MM.1S (cell line): ENCODE measurements around the gene VLDLR.

ENCODE experiments used
- DNase-seq: peaks from one replicate; pipeline ENCODE4 v3.0.0-alpha.2; 2015
- H2AFZ ChIP-seq: fragments of 300-600 bp; sonication (generic); 2 replicates; pipeline ENCODE4 v1.6.0; 2016; ENCODE audit warnings: antibody characterized with exemption, low read length
- H3F3A ChIP-seq: fragments of 300-600 bp; sonication (generic); 2 replicates; pipeline ENCODE4 v1.6.1; 2016; ENCODE audit warnings: mild to moderate bottlenecking, antibody characterized with exemption, low read length, moderate library complexity, mixed read lengths; ENCODE audit not compliant: insufficient read depth
- H3K27ac ChIP-seq: fragments of 300-600 bp; sonication (generic); 2 replicates; pipeline ENCODE4 v1.5.1; 2016; ENCODE audit warnings: mild to moderate bottlenecking, low read length
- H3K27me3 ChIP-seq: fragments of 300-600 bp; sonication (generic); replicated peaks from 2 replicates; pipeline ENCODE4 v1.6.0; 2016; ENCODE audit warnings: low read length; ENCODE audit not compliant: insufficient read depth
- H3K36me3 ChIP-seq: fragments of 300-600 bp; sonication (generic); replicated peaks from 2 replicates; pipeline ENCODE4 v1.6.1; 2016; ENCODE audit warnings: mild to moderate bottlenecking, low read length, mixed read lengths; ENCODE audit not compliant: insufficient read depth
- H3K4me1 ChIP-seq: fragments of 300-600 bp; sonication (generic); 2 replicates; pipeline ENCODE4 v1.6.1; 2016; ENCODE audit warnings: low read length, mixed read lengths
- H3K4me2 ChIP-seq: fragments of 300-600 bp; sonication (generic); 2 replicates; pipeline ENCODE4 v1.6.0; 2016; ENCODE audit warnings: low read depth, low read length
- H3K4me3 ChIP-seq: fragments of 300-600 bp; sonication (generic); 2 replicates; pipeline ENCODE4 v1.5.1; 2016; ENCODE audit warnings: low read length, mixed read lengths
- H3K79me2 ChIP-seq: fragments of 300-600 bp; sonication (generic); 2 replicates; pipeline ENCODE4 v1.6.1; 2016; ENCODE audit warnings: mixed run types, low read length, mixed read lengths
- H3K9ac ChIP-seq: fragments of 300-600 bp; sonication (generic); 2 replicates; pipeline ENCODE4 v1.6.1; 2016; ENCODE audit warnings: low read length, mixed read lengths
- H3K9me2 ChIP-seq: fragments of 300-600 bp; sonication (generic); replicated peaks from 2 replicates; pipeline ENCODE4 v1.6.1; 2016; ENCODE audit warnings: mild to moderate bottlenecking, low read length, mixed read lengths; ENCODE audit not compliant: insufficient read depth
- H3K9me3 ChIP-seq: fragments of 300-600 bp; sonication (generic); replicated peaks from 2 replicates; pipeline ENCODE4 v1.6.1; 2016; ENCODE audit warnings: mild to moderate bottlenecking, low read length, mixed read lengths; ENCODE audit not compliant: insufficient read depth
- H4K20me1 ChIP-seq: fragments of 300-600 bp; sonication (generic); 2 replicates; pipeline ENCODE4 v1.6.1; 2016; ENCODE audit warnings: mild to moderate bottlenecking, low read length, moderate library complexity, mixed read lengths; ENCODE audit not compliant: insufficient read depth
- EZH2 ChIP-seq: fragments of 300-600 bp; sonication (generic); optimal IDR thresholded peaks from 2 replicates; pipeline ENCODE3; 2017; ENCODE audit warnings: low read depth, mild to moderate bottlenecking, antibody characterized with exemption, low read length, mixed read lengths
- EZH2phosphoT487 ChIP-seq: fragments of 300-600 bp; sonication (generic); IDR thresholded peaks from 2 replicates; pipeline ENCODE4 v1.6.1; 2018; ENCODE audit warnings: antibody characterized with exemption, low read length
- TF ChIP-seq, protein P1 (sequence below): fragments of 300-600 bp; sonication (generic); IDR thresholded peaks from 2 replicates; pipeline ENCODE4 v1.5.1; 2016; ENCODE audit warnings: antibody characterized with exemption, low read length, mixed read lengths

VLDLR gene

DNA sequence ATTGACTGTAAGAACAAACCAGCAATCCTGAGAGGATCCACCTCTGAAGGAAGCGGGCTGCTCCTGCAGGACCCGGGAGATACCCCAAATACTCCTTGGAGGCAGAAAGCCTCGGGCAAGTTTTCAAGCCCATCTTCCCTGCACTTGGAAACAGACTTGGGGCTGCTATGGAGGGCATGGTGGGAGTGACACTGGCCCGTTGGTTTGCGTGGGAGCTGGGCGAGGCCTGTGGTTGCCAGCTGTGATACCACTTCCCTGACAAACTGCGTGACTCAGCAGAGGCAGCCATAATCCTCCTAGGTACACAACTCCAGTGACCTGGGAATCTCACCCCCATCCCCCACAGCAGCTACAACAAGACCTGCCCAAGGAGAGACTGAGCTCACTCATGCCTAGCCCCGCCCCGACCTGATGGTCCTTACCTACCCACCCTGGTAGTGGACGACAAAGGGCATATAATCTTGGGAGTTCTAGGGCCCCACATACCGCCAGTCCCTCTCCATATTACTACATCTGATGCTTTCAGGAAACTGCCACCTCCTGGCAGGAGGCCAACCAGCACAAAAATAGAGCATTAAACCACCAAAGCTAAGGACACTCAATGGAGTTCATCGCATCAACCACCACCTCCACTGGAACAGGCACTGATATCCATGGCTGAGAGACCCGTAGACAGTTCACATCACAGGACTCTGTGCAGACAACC lies 38.1 kb upstream of the VLDLR start:
- Histone ChIP-seq H3K4me1 (no peaks in the 10 kb centered on the region), H3K9me2 (no peaks in the 10 kb centered on the region), H3K4me3 (no peak overlapping the region), H3K27ac (no peak overlapping the region), H3F3A (no peaks in the 10 kb centered on the region), H4K20me1 (no peaks in the 10 kb centered on the region), H3K36me3 (no peaks in the 10 kb centered on the region), H3K4me2 (no peak overlapping the region), H2AFZ (no peak overlapping the region), H3K9ac (no peak overlapping the region), H3K27me3 (no peaks in the 10 kb centered on the region), H3K9me3 (no peaks in the 10 kb centered on the region), H3K79me2 (no peaks in the 10 kb centered on the region)
- TF ChIP-seq EZH2phosphoT487 (no peak), EZH2 (no peak)
- TF ChIP-seq, protein P1, sequence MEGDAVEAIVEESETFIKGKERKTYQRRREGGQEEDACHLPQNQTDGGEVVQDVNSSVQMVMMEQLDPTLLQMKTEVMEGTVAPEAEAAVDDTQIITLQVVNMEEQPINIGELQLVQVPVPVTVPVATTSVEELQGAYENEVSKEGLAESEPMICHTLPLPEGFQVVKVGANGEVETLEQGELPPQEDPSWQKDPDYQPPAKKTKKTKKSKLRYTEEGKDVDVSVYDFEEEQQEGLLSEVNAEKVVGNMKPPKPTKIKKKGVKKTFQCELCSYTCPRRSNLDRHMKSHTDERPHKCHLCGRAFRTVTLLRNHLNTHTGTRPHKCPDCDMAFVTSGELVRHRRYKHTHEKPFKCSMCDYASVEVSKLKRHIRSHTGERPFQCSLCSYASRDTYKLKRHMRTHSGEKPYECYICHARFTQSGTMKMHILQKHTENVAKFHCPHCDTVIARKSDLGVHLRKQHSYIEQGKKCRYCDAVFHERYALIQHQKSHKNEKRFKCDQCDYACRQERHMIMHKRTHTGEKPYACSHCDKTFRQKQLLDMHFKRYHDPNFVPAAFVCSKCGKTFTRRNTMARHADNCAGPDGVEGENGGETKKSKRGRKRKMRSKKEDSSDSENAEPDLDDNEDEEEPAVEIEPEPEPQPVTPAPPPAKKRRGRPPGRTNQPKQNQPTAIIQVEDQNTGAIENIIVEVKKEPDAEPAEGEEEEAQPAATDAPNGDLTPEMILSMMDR: no peak
- no peak for DNase-seq

DNA sequence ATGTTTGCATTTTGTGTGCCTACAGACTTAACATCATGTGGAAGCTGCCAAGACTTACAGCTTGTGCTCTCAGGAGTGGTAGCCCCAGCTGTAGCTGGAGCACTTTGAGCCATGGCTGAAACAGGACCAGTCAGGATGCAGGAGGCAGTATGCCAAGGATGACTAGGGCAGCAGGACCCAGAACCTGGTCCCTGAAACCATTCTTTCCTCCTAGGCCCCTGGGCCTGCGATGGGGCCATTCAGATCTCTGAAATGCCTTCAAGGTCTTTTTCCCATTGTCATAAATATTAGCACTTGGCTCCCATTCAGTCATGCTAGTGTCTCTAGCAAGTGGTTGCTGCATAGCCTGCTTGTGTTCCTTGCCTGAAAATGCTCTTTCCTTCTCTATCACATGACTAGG lies 29.6 kb upstream of the VLDLR start:
- Histone ChIP-seq H3F3A (no peaks in the 10 kb centered on the region), H3K27me3 (no peaks in the 10 kb centered on the region), H3K36me3 (no peaks in the 10 kb centered on the region), H3K9ac (no peak overlapping the region), H3K4me3 (no peak overlapping the region), H3K27ac (no peak overlapping the region), H3K4me2 (no peak overlapping the region), H2AFZ (no peak overlapping the region), H3K4me1 (no peaks in the 10 kb centered on the region), H4K20me1 (no peaks in the 10 kb centered on the region), H3K9me2 (no peaks in the 10 kb centered on the region; the same call in 1 of the 2 replicates), H3K9me3 (no peaks in the 10 kb centered on the region), H3K79me2 (no peaks in the 10 kb centered on the region)
- no peak for TF ChIP-seq EZH2
- TF ChIP-seq EZH2phosphoT487: no peak
- TF ChIP-seq, protein P1: no peak
- DNase-seq: no peak

DNA sequence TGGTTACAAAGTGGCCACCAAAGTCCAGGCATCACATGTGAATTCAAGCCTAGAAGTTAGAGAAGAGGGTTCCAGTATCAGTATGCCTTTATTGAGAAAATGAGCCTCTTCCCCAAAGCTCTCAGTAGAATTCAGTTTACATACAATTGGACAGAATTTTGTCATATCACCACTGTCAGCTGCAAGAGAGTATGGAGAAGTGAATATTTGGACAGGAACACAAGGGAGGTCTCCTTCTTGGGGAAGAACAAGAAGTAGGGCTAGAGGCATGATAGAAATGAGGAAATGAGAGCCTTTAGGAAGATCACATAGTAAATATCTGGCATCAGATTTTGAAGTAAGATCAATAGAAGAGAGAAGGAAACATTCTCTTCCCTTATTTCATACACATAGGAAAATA lies 27.8 kb upstream of the VLDLR start:
- H3K4me2 ChIP-seq: no peak overlapping the region
- TF ChIP-seq, protein P1: no peak
- no peak for TF ChIP-seq EZH2phosphoT487
- TF ChIP-seq EZH2: no peak
- H3K27ac ChIP-seq: no peak overlapping the region
- H3K9me2 ChIP-seq: no peaks in the 10 kb centered on the region; the same call in 1 of the 2 replicates
- no peaks in the 10 kb centered on the region for H3K36me3 ChIP-seq
- no peaks in the 10 kb centered on the region for H3K4me1 ChIP-seq
- H3K4me3 ChIP-seq: no peak overlapping the region
- H3K9me3 ChIP-seq: no peaks in the 10 kb centered on the region
- no peak for DNase-seq
- H3K79me2 ChIP-seq: no peaks in the 10 kb centered on the region
- no peaks in the 10 kb centered on the region for H3K27me3 ChIP-seq
- no peak overlapping the region for H3K9ac ChIP-seq
- H4K20me1 ChIP-seq: no peaks in the 10 kb centered on the region
- H2AFZ ChIP-seq: no peak overlapping the region
- no peaks in the 10 kb centered on the region for H3F3A ChIP-seq
